Activated T-cell treated with anti-CD3 and anti-CD28 coated beads, Interleukin-2, amount 50 U/mL, for 72 hours (primary cell): ENCODE data around the gene TMEM14A. TPM values are rescaled to one million over a fixed set of nuclear protein-coding genes. Genes with fewer than 3 reads are reported as not detected.
A peak's percentile ranks its signal among the peaks of the same experiment; 100 is the strongest.
"Not testable (repeated sequence)": the region's sequence is repeated elsewhere in the genome, so short reads cannot be mapped to it uniquely, and the experiment has no call there.

ENCODE experiments used
- ATAC-seq, 2 donors: fragments of 150-1000 bp; cut with Tn5 transposase; replicated peaks in 1 of 2; 2 replicates each; pipeline ENCODE4 v1.10.0; 2021; ENCODE audit warnings: moderate library complexity in 2 of 2, mild to moderate bottlenecking in 1 of 2
- DNase-seq, 2 donors: peaks; one replicate each; pipeline ENCODE4 v3.0.0; 2021 to 2022; ENCODE audit warnings: mixed read lengths in 1 of 2
- H3K27ac Mint-ChIP-seq: one replicate; pipeline ENCODE4 v1.8.0; 2022; ENCODE audit warnings: mild to moderate bottlenecking, moderate library complexity, mixed read lengths
- H3K27me3 Mint-ChIP-seq: one replicate; pipeline ENCODE4 v1.8.0; 2022; ENCODE audit warnings: low read depth, mixed read lengths
- H3K36me3 Mint-ChIP-seq, 2 donors: one replicate each; pipeline ENCODE4 v1.8.0; 2022; ENCODE audit warnings: mixed read lengths in 2 of 2, mild to moderate bottlenecking in 1 of 2; ENCODE audit not compliant: insufficient read depth in 2 of 2
- H3K4me1 Mint-ChIP-seq: one replicate; pipeline ENCODE4 v1.8.0; 2022; ENCODE audit warnings: low read depth, mixed read lengths
- H3K4me3 Mint-ChIP-seq, 2 donors: one replicate each; pipeline ENCODE4 v1.8.0; 2022; ENCODE audit warnings: mild to moderate bottlenecking in 2 of 2, mixed read lengths in 2 of 2, moderate library complexity in 2 of 2
- H3K9me3 Mint-ChIP-seq, 2 donors: one replicate each; pipeline ENCODE4 v1.8.0; 2022; ENCODE audit warnings: mixed read lengths in 2 of 2
- total RNA-seq, 2 donors: library from RNA; stranded (reverse); gene quantifications; one replicate each; pipeline ENCODE4 v1.2.3, GENCODE V29; 2022

Gene TMEM14A
- total RNA-seq, 2 donors from 2014 or later: 9.3 to 9.8 TPM

- H3K4me1 Mint-ChIP-seq: no peaks in the 10 kb centered on the region
- H3K4me3 Mint-ChIP-seq: no peak overlapping the region
These were observed 7.6 kb upstream of the TMEM14A start for GRCh38 chr6:52663120-52663935.

DNA sequence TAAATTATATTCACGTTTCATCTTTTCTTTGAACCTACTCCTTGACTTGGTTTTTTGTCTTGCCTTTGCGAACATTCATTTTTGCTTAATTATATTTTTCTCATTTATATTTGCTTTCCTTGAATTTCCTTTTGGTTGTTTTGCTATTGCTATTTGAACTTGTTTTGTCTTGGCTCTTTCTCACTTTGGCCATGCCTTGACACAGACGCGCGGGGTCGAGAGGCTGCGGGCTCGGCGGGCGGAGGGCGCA is 7.1 kb upstream of the TMEM14A start:
- no peak for DNase-seq
- Mint-ChIP-seq H3K9me3 (no peaks in the 10 kb centered on the region), H3K4me1 (no peaks in the 10 kb centered on the region), H3K27ac (no peak overlapping the region), H3K36me3 (no peaks in the 10 kb centered on the region), H3K4me3 (no peak overlapping the region), H3K27me3 (no peaks in the 10 kb centered on the region)
- ATAC-seq: no peak

More at GRCh38 chr6:52663120-52663935, 7.6 kb upstream of the TMEM14A start:
- H3K36me3 Mint-ChIP-seq: no peaks in the 10 kb centered on the region
- ATAC-seq (peak; percentile 53 to 57), DNase-seq (peak; percentile 53 to 63)
- no peak overlapping the region for H3K27ac Mint-ChIP-seq
- no peaks in the 10 kb centered on the region for H3K27me3 Mint-ChIP-seq
- H3K9me3 Mint-ChIP-seq: no peaks in the 10 kb centered on the region

GRCh38 chr6:52664186-52664990 is 6.5 kb upstream of the TMEM14A start:
- Mint-ChIP-seq H3K36me3 (no peaks in the 10 kb centered on the region), H3K4me3 (no peak overlapping the region), H3K27me3 (no peaks in the 10 kb centered on the region), H3K9me3 (no peaks in the 10 kb centered on the region), H3K4me1 (peaks cover 3% of the 10 kb centered on the region), H3K27ac (no peak overlapping the region)
- ATAC-seq (peak; percentile 97 to 98), DNase-seq (peak; percentile 77 to 83)

GRCh38 chr6:52664991-52665686 is 5.8 kb upstream of the TMEM14A start:
- DNase-seq: no peak
- H3K4me3 Mint-ChIP-seq: no peak overlapping the region
- H3K9me3 Mint-ChIP-seq: no peaks in the 10 kb centered on the region
- H3K36me3 Mint-ChIP-seq: no peaks in the 10 kb centered on the region
- H3K27ac Mint-ChIP-seq: no peak overlapping the region
- ATAC-seq: no peak
- no peaks in the 10 kb centered on the region for H3K27me3 Mint-ChIP-seq
- peaks cover 10% of the 10 kb centered on the region for H3K4me1 Mint-ChIP-seq

DNA sequence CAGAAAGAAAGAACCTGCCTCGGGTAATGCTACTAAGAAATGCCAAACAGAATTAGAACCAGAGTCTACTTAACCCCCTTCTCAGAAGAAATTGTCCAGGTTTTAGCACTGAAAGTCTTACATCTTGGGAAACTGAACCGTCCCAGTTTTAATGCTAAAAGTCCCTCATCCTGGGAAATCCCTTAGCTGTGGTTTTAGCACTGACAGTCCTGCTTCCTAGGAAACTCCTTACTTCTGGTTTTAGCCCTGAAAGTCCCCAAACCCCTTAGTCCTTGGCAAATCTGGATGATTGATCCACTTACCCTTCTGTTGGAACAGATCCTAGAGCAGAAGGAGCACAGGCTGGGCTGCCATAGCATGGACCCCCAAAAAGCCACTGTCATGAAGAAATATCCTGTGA is 4.8 kb upstream of the TMEM14A start:
- Mint-ChIP-seq H3K27me3 (no peaks in the 10 kb centered on the region), H3K27ac (no peak overlapping the region), H3K4me3 (no peak overlapping the region), H3K4me1 (peaks cover 17% of the 10 kb centered on the region), H3K36me3 (no peaks in the 10 kb centered on the region), H3K9me3 (no peaks in the 10 kb centered on the region)
- DNase-seq (no peak), ATAC-seq (no peak)

DNA sequence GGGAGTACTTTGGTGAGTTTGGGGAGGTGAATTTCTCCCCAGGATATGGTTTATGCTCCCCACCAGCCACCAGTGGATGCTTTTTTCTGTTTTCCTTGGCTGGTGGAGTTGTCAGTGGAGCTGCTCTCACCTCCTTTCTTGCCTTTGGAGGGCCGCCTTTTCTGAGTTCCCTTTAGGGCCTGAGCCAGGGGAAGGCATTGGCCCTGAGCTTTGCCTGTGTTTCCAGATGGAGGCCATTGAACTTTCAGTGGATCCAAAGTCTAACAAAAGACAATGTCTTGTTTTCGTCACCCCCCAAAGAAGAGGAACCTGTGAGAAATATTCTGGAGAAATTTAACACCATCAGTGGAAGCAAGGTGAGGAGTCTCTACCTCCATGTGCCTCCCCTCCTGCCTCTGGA is 4.4 kb upstream of the TMEM14A start:
- no peaks in the 10 kb centered on the region for H3K36me3 Mint-ChIP-seq
- H3K4me1 Mint-ChIP-seq: peaks cover 21% of the 10 kb centered on the region
- no peaks in the 10 kb centered on the region for H3K27me3 Mint-ChIP-seq
- no peaks in the 10 kb centered on the region for H3K9me3 Mint-ChIP-seq
- no peak overlapping the region for H3K4me3 Mint-ChIP-seq
- H3K27ac Mint-ChIP-seq: no peak overlapping the region
- ATAC-seq (no peak), DNase-seq (no peak)

- Mint-ChIP-seq H3K36me3 (no peaks in the 10 kb centered on the region), H3K9me3 (no peaks in the 10 kb centered on the region), H3K4me1 (peaks cover 31% of the 10 kb centered on the region), H3K4me3 (no peak overlapping the region), H3K27me3 (no peaks in the 10 kb centered on the region), H3K27ac (no peak overlapping the region)
- DNase-seq (no peak), ATAC-seq (no peak)
These were observed 3.3 kb upstream of the TMEM14A start for GRCh38 chr6:52667572-52667971.

DNA sequence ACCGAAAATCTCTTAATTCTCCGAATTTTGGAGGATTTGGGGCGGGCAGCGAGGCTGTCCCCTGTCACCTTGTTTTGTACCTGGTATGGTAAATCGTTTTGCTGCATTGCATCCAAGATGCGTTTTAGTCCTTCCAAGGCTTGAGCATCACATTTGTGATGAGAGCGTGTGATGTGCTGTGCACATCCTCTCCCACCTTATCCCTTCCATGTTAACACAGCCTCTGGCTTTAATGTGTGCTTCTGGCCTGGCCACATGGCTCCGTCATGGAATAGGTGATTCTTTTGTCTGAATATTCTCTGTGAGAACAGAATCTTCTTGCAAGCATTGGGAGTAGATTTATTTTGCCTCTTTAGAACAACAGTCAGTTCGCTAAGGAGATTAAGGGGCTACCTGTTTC is 763 bp downstream of the TMEM14A start:
- Mint-ChIP-seq H3K4me1 (peaks cover 48% of the 10 kb centered on the region), H3K27ac (peak overlapping the region; percentile 48), H3K36me3 (peaks cover 0 to 5% of the 10 kb centered on the region in 2 donors), H3K27me3 (no peaks in the 10 kb centered on the region), H3K4me3 (peak overlapping the region; percentile 91 to 95), H3K9me3 (no peaks in the 10 kb centered on the region)
- ATAC-seq: no peak
- DNase-seq: no peak

DNA sequence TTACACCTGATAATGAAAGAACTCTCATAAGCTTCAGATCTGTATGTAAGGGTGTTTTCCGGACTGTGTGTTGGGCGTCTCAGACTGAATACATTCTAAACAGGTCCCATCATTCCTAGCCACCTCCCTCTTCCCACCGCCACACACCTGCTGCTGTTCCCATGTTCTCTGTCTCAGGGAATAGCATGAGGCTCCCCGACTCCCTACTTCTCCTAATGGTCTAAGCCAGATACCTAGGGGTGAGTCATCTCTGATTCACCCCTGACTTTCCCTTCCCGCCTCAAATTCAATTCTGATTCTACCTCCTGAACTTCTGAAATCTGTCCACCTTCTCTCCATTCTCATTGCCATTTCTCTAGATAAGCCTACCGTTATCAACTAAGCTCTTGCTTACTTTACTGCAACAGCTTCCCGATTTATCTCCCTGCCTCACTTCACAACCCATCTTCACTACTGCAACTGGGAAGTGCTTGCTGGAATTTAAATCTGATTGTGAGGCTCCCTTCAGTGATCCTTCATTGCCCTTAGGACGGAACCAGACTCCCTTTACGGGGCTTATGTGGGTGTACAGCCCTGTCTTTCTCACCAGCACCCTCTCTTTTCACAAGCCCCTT is 1.6 kb downstream of the TMEM14A start:
- no peaks in the 10 kb centered on the region for H3K27me3 Mint-ChIP-seq
- H3K36me3 Mint-ChIP-seq: peaks cover 0 to 5% of the 10 kb centered on the region in 2 donors
- peaks cover 48% of the 10 kb centered on the region for H3K4me1 Mint-ChIP-seq
- ATAC-seq (peak in 1 of 2 donors; percentile 14), DNase-seq (peak; percentile 16 to 20)
- peak overlapping the region; percentile 91 to 95 for H3K4me3 Mint-ChIP-seq
- H3K27ac Mint-ChIP-seq: no peak overlapping the region
- no peaks in the 10 kb centered on the region for H3K9me3 Mint-ChIP-seq

DNA sequence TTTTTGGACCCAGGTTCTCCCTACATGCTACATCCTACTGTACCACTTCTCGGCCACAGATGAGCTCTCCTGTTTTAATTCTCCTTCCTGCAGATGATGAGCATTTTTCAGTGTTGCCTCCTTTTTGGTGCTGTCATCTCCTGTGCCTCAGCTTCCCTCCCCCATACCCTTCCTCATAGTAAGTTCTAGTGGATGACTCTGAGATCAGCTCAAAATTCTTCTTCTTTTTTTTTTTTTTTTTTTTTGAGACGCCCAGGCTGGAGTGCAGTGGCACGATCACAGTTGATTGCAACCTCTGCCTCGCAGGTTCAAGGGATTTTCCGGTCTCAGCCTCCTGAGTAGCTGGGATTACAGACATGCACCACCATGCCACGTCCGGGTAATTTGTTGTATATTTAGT is 3.8 kb downstream of the TMEM14A start:
- DNase-seq (no peak), ATAC-seq (no peak)
- H3K9me3 Mint-ChIP-seq: no peaks in the 10 kb centered on the region
- peaks cover 43% of the 10 kb centered on the region for H3K4me1 Mint-ChIP-seq
- H3K4me3 Mint-ChIP-seq: no peak overlapping the region
- peaks cover 0 to 5% of the 10 kb centered on the region in 2 donors for H3K36me3 Mint-ChIP-seq
- H3K27me3 Mint-ChIP-seq: no peaks in the 10 kb centered on the region
- no peak overlapping the region for H3K27ac Mint-ChIP-seq

- peaks cover 0 to 5% of the 10 kb centered on the region in 2 donors for H3K36me3 Mint-ChIP-seq
- no peaks in the 10 kb centered on the region for H3K27me3 Mint-ChIP-seq
- H3K27ac Mint-ChIP-seq: no peak overlapping the region
- ATAC-seq: no peak
- no peak for DNase-seq
- no peaks in the 10 kb centered on the region for H3K9me3 Mint-ChIP-seq
- peaks cover 38% of the 10 kb centered on the region for H3K4me1 Mint-ChIP-seq
- no peak overlapping the region for H3K4me3 Mint-ChIP-seq
These were observed 4.5 kb downstream of the TMEM14A start for GRCh38 chr6:52675372-52675771.

DNA sequence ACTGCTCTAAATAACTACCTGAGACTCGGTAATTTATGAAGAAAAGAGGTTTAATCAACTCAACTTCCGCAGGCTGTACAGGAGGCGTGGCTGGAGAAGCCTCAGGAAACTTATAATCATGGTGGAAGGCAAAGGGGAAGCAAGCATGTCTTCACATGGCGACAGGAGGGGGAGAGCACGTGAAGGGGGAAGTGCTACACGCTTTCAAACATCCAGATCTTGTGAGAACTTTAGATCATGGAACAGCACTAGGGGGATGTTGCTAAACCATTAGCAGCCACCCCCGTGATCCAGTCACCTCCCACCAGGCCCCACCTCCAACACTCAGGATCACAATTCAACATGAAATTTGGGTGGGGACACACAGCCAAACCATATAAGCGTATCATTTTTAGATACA is 5.7 kb downstream of the TMEM14A start:
- not testable (repeated sequence) for ATAC-seq, H3K27me3 Mint-ChIP-seq, H3K36me3 Mint-ChIP-seq, H3K9me3 Mint-ChIP-seq, H3K4me3 Mint-ChIP-seq, DNase-seq, H3K27ac Mint-ChIP-seq
- H3K4me1 Mint-ChIP-seq: peaks cover 26% of the 10 kb centered on the region

- Mint-ChIP-seq H3K4me3 (no peak overlapping the region), H3K36me3 (peaks cover 0 to 3% of the 10 kb centered on the region in 2 donors), H3K4me1 (no peaks in the 10 kb centered on the region), H3K27me3 (no peaks in the 10 kb centered on the region), H3K9me3 (no peaks in the 10 kb centered on the region), H3K27ac (no peak overlapping the region)
- DNase-seq (no peak), ATAC-seq (no peak)
These were observed 10.5 kb downstream of the TMEM14A start for GRCh38 chr6:52681416-52681815.
